ENCODE results near the gene USP7. TPM values are rescaled to one million over a fixed set of nuclear protein-coding genes. Genes with fewer than 3 reads are reported as not detected.

Gene USP7
- total and polyA plus RNA-seq, 10 of the 15 experiments (the other 5 are each of a cell fraction or from before 2014, with no cell fraction given), result 16.2 to 133 (median 60.5) TPM

- in situ Hi-C loops (cut with MboI) (no loop called here), intact Hi-C loops (cut with micrococcal nuclease; ENCODE audit: unreplicated experiment) (loop anchor here (2.0 kb wide), 1 partner anchor 14 kb away; no protein-coding TSS in a partner anchor)
- H3K4me2 ChIP-seq (ENCODE audit: control insufficient read depth, insufficient read depth), result 0 out of 2 replicates have a peak overlapping the region, but pooled peaks have one; percentile 6
- no peak overlapping the region for H2AFZ ChIP-seq (ENCODE audit: control insufficient read depth, low read depth, low read length)
- no TSS peak for BruUV-seq (replicated peaks)
- H3K4me1 ChIP-seq (ENCODE audit: control insufficient read depth, insufficient read depth, low read length), result peaks cover 80% of the 10 kb centered on the region
- no peaks in the 10 kb centered on the region for H3K9me3 ChIP-seq (replicated peaks; ENCODE audit: control insufficient read depth, insufficient read depth, low read length)
- H3K4me3 ChIP-seq, result no peak overlapping the region; the same call in 1 of the 2 replicates
- H3K27me3 ChIP-seq (replicated peaks in 1 of 2; ENCODE audit: control insufficient read depth in 2 of 2, insufficient read depth in 2 of 2, low read length in 1 of 2), result no peaks in the 10 kb centered on the region
- peaks cover 0 to 4% of the 10 kb centered on the region in 2 experiments; a peak in 1 of 4 replicates for H3K36me3 ChIP-seq (ENCODE audit: control insufficient read depth in 2 of 2, insufficient read depth in 2 of 2, low read length in 1 of 2)
- no peak overlapping the region for H3K27ac ChIP-seq (ENCODE audit: control insufficient read depth, insufficient read depth)
- ChIA-PET POLR2A (interaction anchor here (1.5 kb wide), 1 partner anchor 13 kb away, joined by 6 read pairs; no protein-coding TSS in a partner anchor), RAD21 (ENCODE audit: unreplicated experiment) (interaction anchor here (1.0 to 3.0 kb wide), 3 partner anchors 14 to 62 kb away, joined by 3 to 21 read pairs (median 5); no protein-coding TSS in a partner anchor), SMC1A (ENCODE audit: uncharacterized antibody, unreplicated experiment) (interaction anchor here (0.9 to 8.0 kb wide), 2 partner anchors 14 to 189 kb away, joined by 3 to 52 read pairs; no protein-coding TSS in a partner anchor), CTCF (interaction anchor here (1.2 to 5.5 kb wide), 4 partner anchors 11 to 17 kb away, joined by 3 to 44 read pairs (median 4); no protein-coding TSS in a partner anchor)
- 37% methylated on average over 6 of the region's 6 CpGs for WGBS (ENCODE audit: insufficient coverage, insufficient replicate concordance, low lambda C conversion rate, missing lambda C conversion rate)
- H4K20me1 ChIP-seq (ENCODE audit: control insufficient read depth, insufficient read depth), result peaks cover 43% of the 10 kb centered on the region
- DNase-seq (ENCODE audit: low read depth, low spot score), result no peak
- TF ChIP-seq POLR2AphosphoS5 (IDR thresholded peaks at IDR 0.05; ENCODE audit: low read length) (0 out of 2 replicates have a peak, but pooled peaks have one; percentile 35), E2F8 (IDR thresholded peaks at IDR 0.05; ENCODE audit: low read depth, partially characterized antibody) (no peak), CTCF (IDR thresholded peaks at IDR 0.05 in 2 of 3, conservative IDR thresholded peaks at IDR 0.05 in 1 of 3; ENCODE audit: control insufficient read depth in 2 of 3, extremely low read depth in 1 of 3, insufficient read depth in 1 of 3, low read depth in 3 of 3, low read length in 3 of 3) (peak in 2 of 3 experiments; percentile 1 to 14; a peak in 1 of 6 replicates), RAD21 (IDR thresholded peaks at IDR 0.05; ENCODE audit: insufficient read depth, low read depth, low read length) (peak; percentile 23; the same call in 1 of the 2 replicates), BHLHE40 (IDR thresholded peaks at IDR 0.05; ENCODE audit: borderline replicate concordance in 1 of 2, low read depth in 2 of 2, low read length in 1 of 2) (peak in 1 of 2 experiments; percentile 5; a peak in 1 of 4 replicates)
- H3K9ac ChIP-seq (ENCODE audit: control insufficient read depth, insufficient read depth, low read length), result no peak overlapping the region
- H3K79me2 ChIP-seq (ENCODE audit: control insufficient read depth, insufficient read depth, low read length), result peaks cover 100% of the 10 kb centered on the region
- peak; percentile 38 for ATAC-seq
- no peak for FAIRE-seq
Observed at GRCh38 chr16:8946544-8946943, 17.2 kb downstream of the USP7 start.

All from GM12878 (cell line).